DOHH2 (cell line): Measurements from ENCODE around the gene SMOC2.

Experiments
- CTCF ChIP-seq: fragments of 200-600 bp; sonication (generic); IDR thresholded peaks from one replicate; pipeline ENCODE4 v1.5.1; 2014; ENCODE audit warnings: antibody characterized with exemption, mild to moderate bottlenecking, low read depth, low read length; ENCODE audit not compliant: poor library complexity, severe bottlenecking
- EZH2phosphoT487 ChIP-seq: fragments of 200-600 bp; sonication (generic); IDR thresholded peaks from 2 replicates; pipeline ENCODE4 v1.6.1; 2017; ENCODE audit warnings: borderline replicate concordance, mild to moderate bottlenecking, antibody characterized with exemption, low read length, moderate library complexity, mixed read lengths

DNA sequence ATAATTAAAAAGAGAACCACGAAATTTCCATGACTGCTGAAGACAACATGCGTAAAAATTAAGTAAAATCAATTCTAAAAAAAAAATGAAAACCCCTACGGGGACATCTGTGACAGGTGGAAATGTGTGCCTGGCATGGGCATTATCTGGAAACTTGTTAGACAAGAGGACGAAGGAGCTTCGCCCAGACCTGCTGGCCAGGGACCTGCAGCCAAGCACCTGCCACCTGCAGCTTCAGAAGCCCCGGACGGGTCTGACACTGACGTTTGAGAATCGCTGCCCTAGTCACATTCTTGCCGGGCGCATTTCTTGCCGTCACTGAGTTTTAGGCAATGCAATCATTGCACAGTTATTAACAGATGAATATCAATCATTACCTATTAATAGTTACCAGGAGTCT, 140.3 kb downstream of the SMOC2 start:
- TF ChIP-seq CTCF (no peak), EZH2phosphoT487 (no peak)
